Heart right ventricle (tissue), 16 donors: Measurements from ENCODE around the gene DKK2. TPM values are rescaled to one million over a fixed set of nuclear protein-coding genes. Genes with fewer than 3 reads are reported as not detected.

Experiments used
- ATAC-seq, 8 donors: fragments of 200-7000 bp; cut with Tn5 transposase; one replicate each; pipeline ENCODE4 v1.9.1; 2020; ENCODE audit warnings: mild to moderate bottlenecking in 8 of 8, moderate library complexity in 8 of 8, moderate number of reproducible peaks in 1 of 8
- DNase-seq, 2 donors: peaks; one replicate each; pipeline ENCODE4 v3.0.0-alpha.2; 2020
- H3K27ac ChIP-seq, 10 donors: fragments of 200-600 bp; sonication (generic) in 2 of 10; one replicate each; pipeline versions ENCODE4 v1.5.0 to v1.8.0; 2020 to 2022; ENCODE audit warnings: mild to moderate bottlenecking in 3 of 10
- H3K27me3 ChIP-seq, 7 donors: fragments of 200-600 bp; one replicate each; pipeline ENCODE4 v1.8.0; 2021 to 2022; ENCODE audit warnings: mild to moderate bottlenecking in 2 of 7
- H3K36me3 ChIP-seq, 9 donors: fragments of 200-600 bp; sonication (generic) in 1 of 9; one replicate each; pipeline versions ENCODE4 v1.5.0 to v1.8.0; 2020 to 2022; ENCODE audit warnings: mild to moderate bottlenecking in 2 of 9
- H3K4me1 ChIP-seq, 9 donors: fragments of 200-600 bp; sonication (generic) in 1 of 9; one replicate each; pipeline versions ENCODE4 v1.5.0 to v1.8.0; 2020 to 2022; ENCODE audit warnings: mild to moderate bottlenecking in 4 of 9
- H3K4me3 ChIP-seq, 10 donors: fragments of 200-600 bp; sonication (generic) in 2 of 10; one replicate each; pipeline versions ENCODE4 v1.5.0 to v1.8.0; 2020 to 2022; ENCODE audit warnings: mild to moderate bottlenecking in 7 of 10, moderate library complexity in 2 of 10
- H3K9me3 ChIP-seq, 11 donors: fragments of 200-600 bp in 10 of 11; sonication (generic) in 2 of 11; one replicate each; pipeline versions ENCODE4 v1.5.0 to v1.8.0; 2013 to 2022; ENCODE audit warnings: mild to moderate bottlenecking in 2 of 11, control low read depth in 1 of 11, moderate library complexity in 1 of 11
- WGBS, 2 donors: extraction: QIAGEN DNeasy Blood & Tissue Kit; methylation state at CpG; one replicate each; pipeline ENCODE4 v1.1.7; 2013; ENCODE audit warnings: inconsistent platforms in 1 of 2; 5-methylcytosine and 5-hydroxymethylcytosine counted together
- intact Hi-C, 10 donors: fragments of 100-400 bp; cut with DNase I; formaldehyde crosslinking; loops; one replicate each; pipeline versions ENCODE4 v1.11.1 to v1.14.2; 2022
- polyA plus RNA-seq, 2 donors: library from polyadenylated mRNA; stranded (reverse); fragments of 200-250 nt; gene quantifications; one replicate each; pipeline ENCODE4 v1.2.3, GENCODE V29; 2013
- total RNA-seq, 10 donors: library from RNA; stranded (reverse); fragmentation: NEBNext Ultra II Directional in 3 of 10; extraction: Animal tissue kit (Norgen Biotek cat#: 25700) in 3 of 10; gene quantifications; one replicate each; pipeline versions ENCODE4 v1.2.1 to v1.2.4, GENCODE V29; 2021 to 2023
- TF ChIP-seq, protein P1 (sequence below), 9 donors: fragments of 200-600 bp; sonication (generic) in 2 of 9; IDR thresholded peaks; one replicate each; pipeline versions ENCODE4 v1.5.0 to v1.8.0; 2021 to 2022; ENCODE audit warnings: antibody characterized with exemption in 9 of 9, mild to moderate bottlenecking in 5 of 9, moderate library complexity in 1 of 9
- donor health status: Arrhythmogenic right ventricular cardiomyopathy.
- donor health status: ischemic (EF 13 %, LVEDD 7.1; RV severe dilation, severe dysfunction).
- donor health status: healthy with polysubstance abuse.
- donor health status: DM: no; HTN: yes; CAD: no.
- donor health status: DM: no; HTN: no; CAD: no.
- donor health status: ischemic (EF 25% LVEDD 6.9; RV normal size, moderate dysfunction).
- donor health status: ischemic (EF 25% LVEDD 5.7; RV mildly dilated, moderate dysfunction).
- donor health status: healthy.
- donor health status: DM: yes; HTN: yes; CAD: no.
- donor health status: Ischemic cardiomyopathy.
- donor health status: ischemic (EF 35%, LVEDD 5.7; RV mildly dilated, moderate dysfunction).
- donor health status: nonischemic (EF 11% LVEDD 7.7; RV severe dilation, severe dysfunction).
- donor health status: DM: yes; HTN: yes; CAD: no.
- donor health status: PGD.
- donor health status: ischemic (EF 29% LVEDD 5.4; RV normal size, mild dysfunction).
- donor health status: nonischemic (EF 23%, LVEDD 6.1; RV moderate dilation, normal function).

The DKK2 gene
- total and polyA plus RNA-seq, 12 donors: 0.15 to 3.9 (median 1.9) TPM

- 88 to 93% methylated on average over 1 of the region's 1 CpG for WGBS, 2 donors
- no peak overlapping the region for H3K27ac ChIP-seq
- H3K36me3 ChIP-seq: no peaks in the 10 kb centered on the region
- no peak overlapping the region for H3K4me3 ChIP-seq
- peaks cover 0 to 4% (median 0%) of the 10 kb centered on the region in 7 donors for H3K27me3 ChIP-seq
- intact Hi-C loops: no loop called here
- DNase-seq (no peak), ATAC-seq (no peak)
- H3K9me3 ChIP-seq: no peaks in the 10 kb centered on the region
- no peaks in the 10 kb centered on the region for H3K4me1 ChIP-seq
- TF ChIP-seq, protein P1, sequence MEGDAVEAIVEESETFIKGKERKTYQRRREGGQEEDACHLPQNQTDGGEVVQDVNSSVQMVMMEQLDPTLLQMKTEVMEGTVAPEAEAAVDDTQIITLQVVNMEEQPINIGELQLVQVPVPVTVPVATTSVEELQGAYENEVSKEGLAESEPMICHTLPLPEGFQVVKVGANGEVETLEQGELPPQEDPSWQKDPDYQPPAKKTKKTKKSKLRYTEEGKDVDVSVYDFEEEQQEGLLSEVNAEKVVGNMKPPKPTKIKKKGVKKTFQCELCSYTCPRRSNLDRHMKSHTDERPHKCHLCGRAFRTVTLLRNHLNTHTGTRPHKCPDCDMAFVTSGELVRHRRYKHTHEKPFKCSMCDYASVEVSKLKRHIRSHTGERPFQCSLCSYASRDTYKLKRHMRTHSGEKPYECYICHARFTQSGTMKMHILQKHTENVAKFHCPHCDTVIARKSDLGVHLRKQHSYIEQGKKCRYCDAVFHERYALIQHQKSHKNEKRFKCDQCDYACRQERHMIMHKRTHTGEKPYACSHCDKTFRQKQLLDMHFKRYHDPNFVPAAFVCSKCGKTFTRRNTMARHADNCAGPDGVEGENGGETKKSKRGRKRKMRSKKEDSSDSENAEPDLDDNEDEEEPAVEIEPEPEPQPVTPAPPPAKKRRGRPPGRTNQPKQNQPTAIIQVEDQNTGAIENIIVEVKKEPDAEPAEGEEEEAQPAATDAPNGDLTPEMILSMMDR (IDR thresholded peaks at IDR 0.05): no peak
Observed at GRCh38 chr4:106982711-106983211, 53.4 kb downstream of the DKK2 start.

DNA sequence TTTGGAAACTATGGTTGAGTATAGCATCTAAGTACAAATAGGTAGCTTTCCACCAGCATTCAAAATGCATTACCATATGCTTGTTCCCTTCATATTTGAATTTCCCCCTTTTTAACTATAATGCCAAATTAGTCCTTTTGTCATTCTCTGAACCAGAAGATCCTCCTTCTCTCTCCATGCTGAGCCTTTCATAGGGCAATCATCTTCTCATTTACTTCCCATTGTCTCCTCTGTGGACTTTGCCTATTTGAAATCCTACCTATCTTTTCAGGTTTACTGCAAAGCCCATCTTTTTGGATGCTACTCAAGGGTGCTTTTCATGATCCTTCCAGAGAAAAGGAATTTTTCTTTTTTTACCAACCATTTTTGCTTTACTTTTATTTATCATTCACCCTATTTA, 54.7 kb downstream of the DKK2 start:
- Histone ChIP-seq H3K4me1 (no peaks in the 10 kb centered on the region), H3K36me3 (no peaks in the 10 kb centered on the region), H3K27me3 (peaks cover 0 to 4% (median 0%) of the 10 kb centered on the region in 7 donors), H3K9me3 (no peaks in the 10 kb centered on the region), H3K4me3 (no peak overlapping the region), H3K27ac (no peak overlapping the region)
- ATAC-seq (no peak), DNase-seq (no peak)
- TF ChIP-seq, protein P1 (IDR thresholded peaks at IDR 0.05): no peak
- intact Hi-C loops: no loop called here

DNA sequence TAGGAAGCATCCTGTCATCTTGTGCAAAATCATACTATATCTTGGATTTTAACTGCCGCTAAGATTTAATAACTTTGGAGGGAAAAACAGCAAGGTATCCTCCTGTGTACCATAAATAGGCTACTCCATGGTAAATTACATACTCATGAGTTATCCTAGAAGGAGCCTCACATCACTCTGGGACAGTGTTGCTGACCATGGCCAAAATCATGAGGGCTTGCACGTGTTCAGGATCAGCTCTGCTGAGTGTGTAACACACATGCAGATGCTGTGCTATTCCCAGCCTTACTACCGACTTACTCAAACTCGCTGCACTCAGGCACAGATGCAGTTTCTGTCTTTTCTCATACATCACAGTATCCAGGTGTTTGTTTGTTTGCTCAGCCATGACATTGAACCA, 56.6 kb downstream of the DKK2 start:
- H3K9me3 ChIP-seq: peaks cover 0 to 5% (median 0%) of the 10 kb centered on the region in 11 donors
- TF ChIP-seq, protein P1 (IDR thresholded peaks at IDR 0.05): no peak
- H3K36me3 ChIP-seq: no peaks in the 10 kb centered on the region
- ATAC-seq: no peak
- no peaks in the 10 kb centered on the region for H3K4me1 ChIP-seq
- no peak overlapping the region for H3K4me3 ChIP-seq
- H3K27ac ChIP-seq: no peak overlapping the region
- WGBS, 2 donors: 80 to 84% methylated on average over 4 of the region's 4 CpGs
- peaks cover 0 to 4% (median 0%) of the 10 kb centered on the region in 7 donors for H3K27me3 ChIP-seq
- intact Hi-C loops: no loop called here
- no peak for DNase-seq

- no peak for DNase-seq
- intact Hi-C loops: no loop called here
- TF ChIP-seq, protein P1 (IDR thresholded peaks at IDR 0.05): no peak
- no peak for ATAC-seq
- H3K4me1 ChIP-seq: no peaks in the 10 kb centered on the region
- H3K36me3 ChIP-seq: no peaks in the 10 kb centered on the region
- peaks cover 0 to 16% (median 0%) of the 10 kb centered on the region in 11 donors for H3K9me3 ChIP-seq
- peaks cover 0 to 4% (median 0%) of the 10 kb centered on the region in 7 donors for H3K27me3 ChIP-seq
- WGBS, 2 donors: 71% methylated on average over 14 of the region's 14 CpGs
- no peak overlapping the region for H3K4me3 ChIP-seq
- no peak overlapping the region for H3K27ac ChIP-seq
Observed at GRCh38 chr4:106978046-106978774, 57.9 kb downstream of the DKK2 start.
